Measurements from ENCODE around the gene GNG12.

The GNG12 gene

GRCh38 chr1:67844988-67845387 lies 11.7 kb upstream of the GNG12 start:
- no peak for ATAC-seq
- TF ChIP-seq ESRRG (CRISPR knock-in tag; IDR thresholded peaks at IDR 0.05): no peak
- TF ChIP-seq ZFP3 (CRISPR knock-in tag; IDR thresholded peaks at IDR 0.05): no peak
- TF ChIP-seq ZNF565 (CRISPR knock-in tag; conservative IDR thresholded peaks at IDR 0.05; ENCODE audit: low read depth): no peak
- TF ChIP-seq OSR1 (CRISPR knock-in tag; IDR thresholded peaks at IDR 0.05): no peak
- no peak for TF ChIP-seq PATZ1 (CRISPR knock-in tag; IDR thresholded peaks at IDR 0.05; ENCODE audit: borderline replicate concordance)
- TF ChIP-seq CSDC2 (CRISPR knock-in tag; IDR thresholded peaks at IDR 0.05): no peak
- no peak for TF ChIP-seq ZFP30 (CRISPR knock-in tag; IDR thresholded peaks at IDR 0.05)
- no peak for TF ChIP-seq ARNTL (CRISPR knock-in tag; IDR thresholded peaks at IDR 0.05; ENCODE audit: borderline replicate concordance, low read depth)
- TF ChIP-seq TSHZ2 (CRISPR knock-in tag; IDR thresholded peaks at IDR 0.05): no peak
- no peak for TF ChIP-seq ZNF8 (CRISPR knock-in tag; IDR thresholded peaks at IDR 0.05)
- no peak for TF ChIP-seq BACH2 (CRISPR knock-in tag; IDR thresholded peaks at IDR 0.05; ENCODE audit: borderline replicate concordance)
- no peak for TF ChIP-seq CSRNP3 (CRISPR knock-in tag; IDR thresholded peaks at IDR 0.05)
- TF ChIP-seq PPARA (CRISPR knock-in tag; IDR thresholded peaks at IDR 0.05; ENCODE audit: borderline replicate concordance): no peak
- no peak for TF ChIP-seq TCF4 (CRISPR knock-in tag; IDR thresholded peaks at IDR 0.05; ENCODE audit: borderline replicate concordance)
- no peak for TF ChIP-seq SNAI2 (CRISPR knock-in tag; IDR thresholded peaks at IDR 0.05)
- no peak for TF ChIP-seq ZC3H10 (CRISPR knock-in tag; IDR thresholded peaks at IDR 0.05)
- TF ChIP-seq CREB5 (CRISPR knock-in tag; IDR thresholded peaks at IDR 0.05; ENCODE audit: low read depth): no peak
- no peak for TF ChIP-seq POU6F1 (CRISPR knock-in tag; IDR thresholded peaks at IDR 0.05; ENCODE audit: borderline replicate concordance, low read depth)
- no peak for TF ChIP-seq TOX (CRISPR knock-in tag; IDR thresholded peaks at IDR 0.05; ENCODE audit: borderline replicate concordance)
- no peak for TF ChIP-seq GLIS3 (CRISPR knock-in tag; IDR thresholded peaks at IDR 0.05)

- ATAC-seq: no peak
- TF ChIP-seq ZNF8 (CRISPR knock-in tag; IDR thresholded peaks at IDR 0.05): no peak
- no peak for TF ChIP-seq POU6F1 (CRISPR knock-in tag; IDR thresholded peaks at IDR 0.05; ENCODE audit: borderline replicate concordance, low read depth)
- TF ChIP-seq OSR1 (CRISPR knock-in tag; IDR thresholded peaks at IDR 0.05): no peak
- TF ChIP-seq RARB (CRISPR knock-in tag; IDR thresholded peaks at IDR 0.05): no peak
- no peak for TF ChIP-seq ZNF565 (CRISPR knock-in tag; conservative IDR thresholded peaks at IDR 0.05; ENCODE audit: low read depth)
- no peak for TF ChIP-seq TCF4 (CRISPR knock-in tag; IDR thresholded peaks at IDR 0.05; ENCODE audit: borderline replicate concordance)
- TF ChIP-seq TSHZ2 (CRISPR knock-in tag; IDR thresholded peaks at IDR 0.05): no peak
- TF ChIP-seq ZFP3 (CRISPR knock-in tag; IDR thresholded peaks at IDR 0.05): no peak
- no peak for TF ChIP-seq CSDC2 (CRISPR knock-in tag; IDR thresholded peaks at IDR 0.05)
- no peak for TF ChIP-seq ESRRG (CRISPR knock-in tag; IDR thresholded peaks at IDR 0.05)
- TF ChIP-seq CSRNP3 (CRISPR knock-in tag; IDR thresholded peaks at IDR 0.05): no peak
- no peak for TF ChIP-seq PATZ1 (CRISPR knock-in tag; IDR thresholded peaks at IDR 0.05; ENCODE audit: borderline replicate concordance)
- TF ChIP-seq PPARA (CRISPR knock-in tag; IDR thresholded peaks at IDR 0.05; ENCODE audit: borderline replicate concordance): no peak
- no peak for TF ChIP-seq GLIS3 (CRISPR knock-in tag; IDR thresholded peaks at IDR 0.05)
Measured at GRCh38 chr1:67843746-67844145, 10.5 kb upstream of the GNG12 start.
